Measurements from ENCODE around the gene RPLP1.

RPLP1 gene

DNA sequence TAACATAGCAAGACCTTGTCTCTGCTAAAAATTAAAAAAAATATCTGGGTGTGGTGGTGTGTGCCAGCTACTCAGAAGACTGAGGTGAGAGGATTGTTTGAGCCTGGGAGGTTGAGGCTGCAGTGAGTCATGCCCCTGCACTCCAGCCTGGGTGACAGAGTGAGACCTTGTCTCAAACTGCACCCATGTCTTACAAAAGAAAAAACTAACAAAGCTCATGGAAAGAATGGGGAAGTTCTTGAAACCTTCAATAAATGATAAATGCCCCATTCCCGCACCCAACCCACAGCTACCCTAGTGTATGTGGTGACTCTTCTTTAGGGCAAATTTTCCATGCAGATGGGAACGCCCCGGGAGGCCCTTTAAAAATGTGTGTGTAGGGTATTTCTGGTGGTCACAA lies 28.3 kb downstream of the RPLP1 start:
- Histone ChIP-seq H3K27ac (ENCODE audit: low read depth, low read length) (no peak overlapping the region), H3K9ac (ENCODE audit: low read depth, low read length) (no peak overlapping the region), H3K27me3 (ENCODE audit: control insufficient read depth, insufficient read depth, low read length) (no peaks in the 10 kb centered on the region), H3K4me3 (ENCODE audit: low read depth, low read length) (no peak overlapping the region), H3K4me1 (ENCODE audit: control insufficient read depth, insufficient read depth, low read length) (no peaks in the 10 kb centered on the region), H3K9me3 (ENCODE audit: control insufficient read depth, insufficient read depth, low read length) (no peaks in the 10 kb centered on the region), H3K36me3 (ENCODE audit: control insufficient read depth, insufficient read depth, low read length) (no peaks in the 10 kb centered on the region)

DNA sequence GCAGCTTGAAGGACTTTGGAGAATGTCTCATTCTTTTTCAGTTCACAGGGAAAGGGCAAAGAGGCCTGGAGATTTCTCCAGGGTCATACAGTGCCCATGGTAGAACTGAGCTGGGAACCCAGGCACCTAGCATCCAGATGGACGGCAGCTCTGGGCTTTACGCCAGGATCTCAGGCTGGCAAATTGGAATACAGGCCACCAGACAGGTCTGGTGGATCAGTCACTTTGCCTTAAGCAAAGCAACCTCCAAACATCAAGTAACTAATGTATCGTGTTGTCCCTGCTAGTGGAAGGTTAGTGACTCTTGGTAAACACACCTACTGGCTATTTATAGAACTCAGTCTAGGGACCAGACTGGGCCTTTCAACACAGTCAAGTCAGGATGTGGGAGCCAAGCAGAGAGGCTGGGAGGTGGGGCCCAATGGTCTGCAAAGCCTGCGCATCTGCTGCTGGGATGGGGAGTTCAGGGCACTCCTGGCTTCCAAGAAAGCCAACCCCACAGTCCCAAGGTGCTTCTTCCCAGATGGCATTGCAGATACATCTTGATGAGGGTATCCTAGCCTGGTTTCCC lies 30.2 kb downstream of the RPLP1 start:
- no peaks in the 10 kb centered on the region for H3K4me1 ChIP-seq (ENCODE audit: control insufficient read depth, insufficient read depth, low read length)
- H3K36me3 ChIP-seq (ENCODE audit: control insufficient read depth, insufficient read depth, low read length) = no peaks in the 10 kb centered on the region
- H3K27ac ChIP-seq (ENCODE audit: low read depth, low read length) = no peak overlapping the region
- no peak overlapping the region for H3K9ac ChIP-seq (ENCODE audit: low read depth, low read length)
- no peak overlapping the region for H3K4me3 ChIP-seq (ENCODE audit: low read depth, low read length)
- no peaks in the 10 kb centered on the region for H3K27me3 ChIP-seq (ENCODE audit: control insufficient read depth, insufficient read depth, low read length)
- no peaks in the 10 kb centered on the region for H3K9me3 ChIP-seq (ENCODE audit: control insufficient read depth, insufficient read depth, low read length)

DNA sequence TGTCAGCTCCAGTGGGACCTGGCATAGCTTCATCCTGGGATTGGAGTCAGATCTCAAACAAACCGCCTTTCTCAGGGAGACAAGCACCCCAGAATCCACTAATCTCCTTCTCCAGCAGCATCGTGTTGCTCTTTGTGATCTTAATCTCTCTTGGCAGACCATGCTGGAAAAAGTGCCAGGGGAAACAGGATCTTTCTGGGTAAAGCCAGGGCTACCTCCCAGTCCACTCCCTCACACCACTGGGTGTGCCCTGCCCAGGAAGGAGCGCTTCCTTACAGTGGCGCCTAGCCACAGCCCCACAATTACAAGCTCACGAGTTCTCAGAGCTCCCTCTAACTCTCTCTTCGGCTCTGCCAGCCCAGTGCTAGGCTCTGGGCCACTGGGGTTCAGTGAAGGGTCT lies 32.2 kb downstream of the RPLP1 start:
- no peak overlapping the region for H3K27ac ChIP-seq (ENCODE audit: low read depth, low read length)
- no peak overlapping the region for H3K9ac ChIP-seq (ENCODE audit: low read depth, low read length)
- no peaks in the 10 kb centered on the region for H3K9me3 ChIP-seq (ENCODE audit: control insufficient read depth, insufficient read depth, low read length)
- no peaks in the 10 kb centered on the region for H3K4me1 ChIP-seq (ENCODE audit: control insufficient read depth, insufficient read depth, low read length)
- no peaks in the 10 kb centered on the region for H3K36me3 ChIP-seq (ENCODE audit: control insufficient read depth, insufficient read depth, low read length)
- no peaks in the 10 kb centered on the region for H3K27me3 ChIP-seq (ENCODE audit: control insufficient read depth, insufficient read depth, low read length)
- H3K4me3 ChIP-seq (ENCODE audit: low read depth, low read length) = no peak overlapping the region

DNA sequence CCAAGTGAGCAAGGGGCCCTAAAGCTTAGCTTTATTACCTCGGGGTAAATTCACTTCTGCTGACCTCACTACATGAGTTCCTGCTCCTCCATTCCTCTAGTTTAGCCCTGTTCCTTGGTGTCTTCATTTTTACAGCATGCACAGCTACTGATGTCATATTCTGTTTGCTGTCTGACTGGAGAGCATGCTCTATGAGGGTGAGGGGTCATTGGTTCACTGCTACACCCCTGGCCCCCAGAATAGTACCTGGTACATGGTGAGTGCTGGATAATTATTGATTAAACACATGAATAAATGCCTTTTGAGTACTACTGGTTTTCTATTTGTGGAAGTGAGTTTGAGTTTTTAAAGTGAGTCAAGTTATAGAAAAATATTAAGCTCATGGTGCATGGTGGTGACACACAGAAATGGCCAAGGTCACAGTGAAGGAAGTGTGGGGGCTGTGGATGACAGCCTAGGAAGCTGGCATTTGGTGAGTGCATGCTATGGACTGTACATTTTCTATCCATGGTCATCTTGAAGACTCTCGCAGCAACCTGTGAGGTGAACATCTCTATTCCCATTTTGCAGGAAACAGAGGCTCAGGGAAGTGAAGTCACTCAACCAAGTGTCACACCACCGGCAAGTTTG lies 34.0 kb downstream of the RPLP1 start:
- H3K4me1 ChIP-seq (ENCODE audit: control insufficient read depth, insufficient read depth, low read length) = no peaks in the 10 kb centered on the region
- H3K36me3 ChIP-seq (ENCODE audit: control insufficient read depth, insufficient read depth, low read length) = no peaks in the 10 kb centered on the region

DNA sequence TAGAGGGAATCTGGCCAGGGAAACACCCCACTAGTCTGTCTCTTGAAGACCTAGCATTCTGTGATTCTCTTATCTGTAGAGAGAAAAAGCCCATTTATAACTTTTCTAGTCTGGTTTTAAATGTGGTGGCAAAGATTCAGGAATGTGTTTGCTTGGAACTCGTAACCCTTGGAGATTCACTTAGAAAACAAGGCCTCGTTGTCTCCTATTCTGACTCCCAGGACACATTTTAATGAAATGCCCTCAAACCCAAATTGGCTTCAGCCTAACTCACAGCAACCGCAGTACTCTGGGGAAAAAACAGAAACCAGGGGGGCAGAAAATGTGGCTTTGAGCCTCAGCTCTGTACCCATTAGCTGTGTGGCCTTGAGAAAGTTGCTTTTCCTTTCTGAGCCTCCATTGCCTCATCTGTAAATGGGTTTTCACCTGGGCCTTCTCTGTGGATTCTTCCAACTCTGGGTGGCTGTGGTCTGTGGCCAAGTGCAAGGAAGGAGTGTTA lies 36.5 kb downstream of the RPLP1 start:
- H3K27me3 ChIP-seq (ENCODE audit: control insufficient read depth, insufficient read depth, low read length) = no peaks in the 10 kb centered on the region

More for the DNA sequence above, 34.0 kb downstream of the RPLP1 start:
- Histone ChIP-seq H3K9me3 (ENCODE audit: control insufficient read depth, insufficient read depth, low read length) (no peaks in the 10 kb centered on the region), H3K9ac (ENCODE audit: low read depth, low read length) (no peak overlapping the region), H3K27me3 (ENCODE audit: control insufficient read depth, insufficient read depth, low read length) (no peaks in the 10 kb centered on the region), H3K4me3 (ENCODE audit: low read depth, low read length) (no peak overlapping the region), H3K27ac (ENCODE audit: low read depth, low read length) (no peak overlapping the region)

DNA sequence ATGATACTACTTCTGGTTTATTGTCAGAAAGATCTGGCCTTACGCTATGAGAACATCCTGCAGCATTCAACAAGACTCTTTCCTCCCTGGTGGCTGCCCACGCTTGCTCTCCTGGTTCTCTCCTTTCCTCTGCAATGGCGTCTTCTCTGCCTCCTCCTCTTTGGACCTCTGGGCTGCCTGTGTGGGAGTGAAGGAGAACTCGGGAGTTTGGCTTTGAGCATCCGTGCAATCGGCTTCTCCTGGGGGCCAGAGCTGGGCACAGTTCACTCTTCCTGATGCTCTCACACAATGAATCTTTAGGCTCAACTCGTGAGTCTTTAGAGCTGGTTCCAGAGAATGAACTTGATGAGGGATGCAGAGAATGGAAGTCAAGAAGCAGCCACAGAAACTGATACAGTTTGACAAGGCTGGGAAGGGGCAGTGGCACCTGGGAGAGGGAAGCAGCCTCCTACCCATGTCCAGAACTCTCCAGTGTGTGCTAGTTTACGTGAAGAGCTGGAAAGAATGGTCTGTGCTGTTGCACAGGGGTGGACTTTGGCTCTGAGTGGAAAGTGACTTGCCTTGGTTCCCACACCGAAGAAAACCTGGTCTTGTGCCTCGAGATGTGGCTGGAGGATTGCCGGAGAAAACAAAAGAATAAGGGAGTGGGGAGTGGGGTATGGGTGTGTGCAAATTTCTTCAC lies 37.9 kb downstream of the RPLP1 start:
- no peaks in the 10 kb centered on the region for H3K4me1 ChIP-seq (ENCODE audit: control insufficient read depth, insufficient read depth, low read length)
- no peaks in the 10 kb centered on the region for H3K36me3 ChIP-seq (ENCODE audit: control insufficient read depth, insufficient read depth, low read length)
- H3K27ac ChIP-seq (ENCODE audit: low read depth, low read length) = no peak overlapping the region
- H3K9ac ChIP-seq (ENCODE audit: low read depth, low read length) = no peak overlapping the region
- no peaks in the 10 kb centered on the region for H3K27me3 ChIP-seq (ENCODE audit: control insufficient read depth, insufficient read depth, low read length)
- H3K4me3 ChIP-seq (ENCODE audit: low read depth, low read length) = no peak overlapping the region
- H3K9me3 ChIP-seq (ENCODE audit: control insufficient read depth, insufficient read depth, low read length) = no peaks in the 10 kb centered on the region

More for the DNA sequence above, 36.5 kb downstream of the RPLP1 start:
- Histone ChIP-seq H3K4me1 (ENCODE audit: control insufficient read depth, insufficient read depth, low read length) (no peaks in the 10 kb centered on the region), H3K9me3 (ENCODE audit: control insufficient read depth, insufficient read depth, low read length) (no peaks in the 10 kb centered on the region), H3K4me3 (ENCODE audit: low read depth, low read length) (no peak overlapping the region), H3K36me3 (ENCODE audit: control insufficient read depth, insufficient read depth, low read length) (no peaks in the 10 kb centered on the region), H3K9ac (ENCODE audit: low read depth, low read length) (no peak overlapping the region), H3K27ac (ENCODE audit: low read depth, low read length) (no peak overlapping the region)

DNA sequence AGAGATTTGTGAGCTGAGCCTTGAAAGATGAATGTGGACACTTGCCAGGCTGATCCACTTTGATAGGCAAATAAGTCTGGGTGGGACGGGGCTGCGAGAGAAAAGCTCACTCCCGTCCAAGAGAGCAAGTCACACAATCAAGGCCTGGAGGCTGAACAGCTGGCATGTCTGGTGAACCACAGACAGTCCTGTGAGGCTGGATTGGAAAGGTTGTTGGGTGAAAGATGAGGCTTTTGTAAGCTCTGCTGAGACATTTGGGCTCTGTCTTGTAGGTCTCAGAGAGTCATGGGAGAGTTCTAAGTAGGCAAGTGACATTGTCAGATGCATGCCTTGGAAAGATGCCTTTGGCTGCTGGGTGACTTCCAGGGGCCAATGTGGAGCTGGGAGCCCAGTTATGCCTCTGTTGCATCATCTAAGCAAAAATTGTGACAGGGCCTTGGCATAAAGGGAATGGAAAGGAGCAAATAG lies 38.5 kb downstream of the RPLP1 start:
- H3K4me1 ChIP-seq (ENCODE audit: control insufficient read depth, insufficient read depth, low read length) = no peaks in the 10 kb centered on the region
- H3K27me3 ChIP-seq (ENCODE audit: control insufficient read depth, insufficient read depth, low read length) = no peaks in the 10 kb centered on the region
- no peaks in the 10 kb centered on the region for H3K9me3 ChIP-seq (ENCODE audit: control insufficient read depth, insufficient read depth, low read length)
- no peak overlapping the region for H3K27ac ChIP-seq (ENCODE audit: low read depth, low read length)
- no peak overlapping the region for H3K4me3 ChIP-seq (ENCODE audit: low read depth, low read length)
- no peak overlapping the region for H3K9ac ChIP-seq (ENCODE audit: low read depth, low read length)
- no peaks in the 10 kb centered on the region for H3K36me3 ChIP-seq (ENCODE audit: control insufficient read depth, insufficient read depth, low read length)

DNA sequence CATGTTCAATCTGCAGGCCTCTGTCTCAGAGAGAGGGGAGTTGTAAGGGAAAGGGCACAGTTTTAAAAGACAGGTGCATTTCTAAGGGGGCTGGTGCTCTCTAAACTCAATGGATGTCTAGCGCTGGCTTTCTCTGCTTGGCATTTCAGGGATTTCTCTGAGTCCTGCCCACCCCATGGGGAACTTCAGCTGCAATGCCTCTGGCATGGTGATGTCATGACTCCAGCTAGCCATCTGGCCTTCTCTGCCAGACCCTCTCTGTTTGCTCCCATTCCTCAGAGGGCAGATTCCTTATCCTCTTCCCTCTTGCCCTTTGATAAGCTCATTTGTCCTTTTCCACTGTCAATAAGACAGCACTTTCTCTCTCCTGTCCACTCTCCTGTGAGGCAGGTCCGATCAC lies 40.8 kb downstream of the RPLP1 start:
- Histone ChIP-seq H3K9ac (ENCODE audit: low read depth, low read length) (no peak overlapping the region), H3K4me1 (ENCODE audit: control insufficient read depth, insufficient read depth, low read length) (no peaks in the 10 kb centered on the region), H3K4me3 (ENCODE audit: low read depth, low read length) (no peak overlapping the region), H3K9me3 (ENCODE audit: control insufficient read depth, insufficient read depth, low read length) (no peaks in the 10 kb centered on the region), H3K27me3 (ENCODE audit: control insufficient read depth, insufficient read depth, low read length) (no peaks in the 10 kb centered on the region), H3K36me3 (ENCODE audit: control insufficient read depth, insufficient read depth, low read length) (no peaks in the 10 kb centered on the region), H3K27ac (ENCODE audit: low read depth, low read length) (no peak overlapping the region)

DNA sequence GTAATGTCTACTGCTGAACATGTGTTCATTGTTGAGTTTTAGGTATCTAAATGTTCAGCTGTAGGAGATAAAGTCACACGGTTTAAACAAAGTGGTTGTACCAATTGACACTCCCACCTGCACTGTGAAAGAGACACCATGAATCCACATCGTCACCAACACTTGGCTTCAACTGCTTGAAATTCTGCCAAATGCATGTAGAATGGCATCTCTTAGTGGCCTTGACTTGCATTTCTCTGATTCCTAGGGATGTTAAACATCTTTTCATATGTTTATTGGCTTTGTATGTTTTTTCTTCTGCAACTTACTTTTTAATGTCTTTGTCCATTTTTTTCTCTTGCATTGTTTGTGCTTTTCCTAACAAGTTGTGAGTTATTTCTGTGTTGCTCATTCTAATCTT lies 43.4 kb downstream of the RPLP1 start:
- no peaks in the 10 kb centered on the region for H3K4me1 ChIP-seq (ENCODE audit: control insufficient read depth, insufficient read depth, low read length)
- H3K27me3 ChIP-seq (ENCODE audit: control insufficient read depth, insufficient read depth, low read length) = no peaks in the 10 kb centered on the region
- no peak overlapping the region for H3K4me3 ChIP-seq (ENCODE audit: low read depth, low read length)
- H3K9ac ChIP-seq (ENCODE audit: low read depth, low read length) = no peak overlapping the region
- H3K9me3 ChIP-seq (ENCODE audit: control insufficient read depth, insufficient read depth, low read length) = no peaks in the 10 kb centered on the region
- H3K27ac ChIP-seq (ENCODE audit: low read depth, low read length) = no peak overlapping the region
- H3K36me3 ChIP-seq (ENCODE audit: control insufficient read depth, insufficient read depth, low read length) = no peaks in the 10 kb centered on the region

DNA sequence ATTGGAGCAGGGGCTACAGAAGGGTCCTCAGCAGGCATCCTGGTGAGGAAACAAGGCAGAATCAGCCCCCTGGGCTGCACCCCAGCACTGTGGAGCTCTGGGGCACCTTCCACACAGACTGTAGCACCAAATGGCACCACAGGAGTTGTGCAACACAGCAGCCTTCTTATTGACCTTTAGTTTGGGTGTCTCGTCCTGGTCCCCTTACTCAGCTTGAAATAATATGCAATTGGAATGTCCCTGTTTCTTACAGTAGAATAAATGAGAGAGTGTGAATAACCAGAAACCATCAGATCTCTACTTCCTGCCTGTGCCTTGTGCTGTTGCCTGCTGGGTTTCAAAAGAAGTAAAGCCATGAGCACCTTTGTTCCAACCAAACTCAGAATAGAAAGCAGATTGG lies 44.5 kb downstream of the RPLP1 start:
- H3K27me3 ChIP-seq (ENCODE audit: control insufficient read depth, insufficient read depth, low read length) = no peaks in the 10 kb centered on the region
- H3K4me1 ChIP-seq (ENCODE audit: control insufficient read depth, insufficient read depth, low read length) = no peaks in the 10 kb centered on the region
- H3K9ac ChIP-seq (ENCODE audit: low read depth, low read length) = no peak overlapping the region
- H3K9me3 ChIP-seq (ENCODE audit: control insufficient read depth, insufficient read depth, low read length) = no peaks in the 10 kb centered on the region
- H3K4me3 ChIP-seq (ENCODE audit: low read depth, low read length) = no peak overlapping the region
- no peaks in the 10 kb centered on the region for H3K36me3 ChIP-seq (ENCODE audit: control insufficient read depth, insufficient read depth, low read length)
- no peak overlapping the region for H3K27ac ChIP-seq (ENCODE audit: low read depth, low read length)

DNA sequence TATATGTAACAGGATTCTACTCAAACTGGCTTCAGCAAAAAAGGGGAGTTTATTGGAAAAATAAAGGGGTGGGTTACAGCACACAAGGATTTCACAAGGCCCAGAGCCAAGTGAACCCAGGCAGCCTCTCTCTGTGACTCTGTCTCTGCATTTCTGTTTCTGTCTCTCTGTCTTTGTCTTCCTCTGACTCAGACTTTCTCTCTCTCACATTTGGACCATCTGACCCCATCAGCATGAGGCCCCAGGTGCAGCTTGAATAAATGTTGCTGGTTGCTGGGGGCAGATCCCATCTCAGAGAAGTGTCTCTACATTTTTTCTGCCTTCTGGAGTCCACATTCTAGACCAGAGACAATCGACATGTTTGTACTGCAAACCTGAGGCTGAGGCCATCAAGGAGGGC lies 45.0 kb downstream of the RPLP1 start:
- Histone ChIP-seq H3K4me1 (ENCODE audit: control insufficient read depth, insufficient read depth, low read length) (no peaks in the 10 kb centered on the region), H3K9ac (ENCODE audit: low read depth, low read length) (no peak overlapping the region)

More for the DNA sequence above, 45.0 kb downstream of the RPLP1 start:
- Histone ChIP-seq H3K27me3 (ENCODE audit: control insufficient read depth, insufficient read depth, low read length) (no peaks in the 10 kb centered on the region), H3K36me3 (ENCODE audit: control insufficient read depth, insufficient read depth, low read length) (no peaks in the 10 kb centered on the region), H3K4me3 (ENCODE audit: low read depth, low read length) (no peak overlapping the region), H3K27ac (ENCODE audit: low read depth, low read length) (no peak overlapping the region), H3K9me3 (ENCODE audit: control insufficient read depth, insufficient read depth, low read length) (no peaks in the 10 kb centered on the region)

All from HUES48 (cell line).